ENCODE data around the gene DDX3Y. TPM values are rescaled to one million over a fixed set of nuclear protein-coding genes. Genes with fewer than 3 reads are reported as not detected.

The DDX3Y gene
- total RNA-seq (2014; rRNA removed; shearing (Covaris generic)): 0.57 TPM in 1 of 2 replicates, not detected in the other

DNA sequence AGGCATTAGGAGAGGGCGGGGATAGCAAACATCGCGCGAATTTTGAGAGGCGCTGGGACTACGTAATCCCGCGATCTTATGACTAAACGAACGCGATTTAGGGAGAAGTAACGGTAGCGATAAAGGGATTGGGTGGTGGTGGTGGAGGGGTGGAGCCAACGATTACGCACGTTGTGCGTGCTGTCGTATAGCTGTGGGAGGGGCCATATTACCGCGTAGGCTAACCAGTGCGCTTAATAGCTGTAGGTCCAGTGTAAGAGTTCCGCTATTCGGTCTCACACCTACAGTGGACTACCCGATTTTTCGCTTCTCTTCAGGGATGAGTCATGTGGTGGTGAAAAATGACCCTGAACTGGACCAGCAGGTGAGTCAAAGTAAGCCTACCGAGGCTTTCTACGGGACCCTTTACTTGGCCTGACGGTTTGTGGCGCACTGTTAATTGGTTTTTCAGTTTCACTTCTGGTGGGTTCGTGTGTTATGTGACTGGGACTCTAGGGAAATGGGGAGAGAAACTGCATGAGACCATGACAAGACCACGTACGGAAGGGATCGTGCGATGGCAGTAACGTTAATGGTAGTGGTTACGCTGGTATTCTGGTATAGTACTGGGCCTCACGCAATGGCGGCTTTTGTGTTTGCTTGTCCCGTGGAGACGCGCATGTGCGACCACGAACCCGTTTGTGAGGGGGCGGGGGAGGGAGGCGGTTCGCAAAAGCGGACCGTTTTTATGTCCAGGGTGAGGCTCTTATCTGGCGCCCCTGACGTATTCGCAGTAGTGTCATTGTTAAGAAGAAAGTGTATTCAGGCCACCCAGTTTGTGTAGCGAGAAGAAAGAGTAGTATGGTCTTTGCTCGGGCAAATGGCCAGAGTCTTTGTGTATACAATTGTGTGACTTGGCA is at the start of gene DDX3Y:
DDX3Y (plus strand) TSS at position 251 of the 899 bp plus-strand sequence; CDS start at position 320, 69 bp downstream.
- no peak for DNase-seq (ENCODE audit: low read depth)

DNA sequence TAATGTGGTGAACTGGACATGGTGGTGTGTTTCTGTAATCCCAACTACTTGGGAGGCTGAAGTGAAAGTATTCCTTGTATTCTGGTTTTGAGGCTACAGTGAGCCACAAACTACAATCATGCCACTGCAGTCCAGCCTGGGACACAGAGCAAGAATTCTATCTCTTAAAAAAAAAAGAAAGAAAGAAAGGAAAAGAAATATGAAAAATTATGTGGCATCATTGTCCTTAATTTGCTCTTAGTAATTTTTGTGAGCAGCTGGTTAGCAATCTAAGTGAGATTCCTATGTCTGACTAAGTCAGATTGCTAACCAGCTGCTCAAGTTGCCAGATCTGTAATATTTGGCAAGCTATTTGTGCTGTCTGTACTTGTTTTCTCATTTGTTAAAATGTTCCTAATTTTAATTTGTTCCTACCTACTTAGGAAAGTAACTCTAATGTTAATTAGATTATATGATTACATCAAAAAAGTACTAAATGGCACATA is 48.8 kb upstream of the DDX3Y start:
- DNase-seq (ENCODE audit: low read depth): no peak

DNA sequence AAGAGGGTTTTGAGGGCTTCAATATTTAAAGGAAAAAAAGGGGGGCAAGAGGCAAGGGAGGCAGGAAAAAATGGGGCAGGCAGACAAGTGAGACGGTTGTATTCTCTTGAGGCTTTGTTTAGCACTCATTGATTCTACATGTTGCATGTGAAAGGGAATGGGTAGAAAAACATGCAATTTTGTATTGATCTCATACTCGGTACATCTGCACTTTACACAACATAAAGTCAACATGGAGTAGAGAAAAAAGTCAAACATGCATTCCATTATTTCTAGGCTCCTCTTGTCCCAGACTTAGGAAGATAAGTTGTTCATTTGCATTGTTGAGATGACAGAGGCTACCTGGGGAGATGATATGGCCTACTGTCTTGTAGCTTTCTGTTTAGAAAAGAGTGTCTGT is 36.7 kb upstream of the DDX3Y start:
- DNase-seq (ENCODE audit: low read depth): no peak

DNA sequence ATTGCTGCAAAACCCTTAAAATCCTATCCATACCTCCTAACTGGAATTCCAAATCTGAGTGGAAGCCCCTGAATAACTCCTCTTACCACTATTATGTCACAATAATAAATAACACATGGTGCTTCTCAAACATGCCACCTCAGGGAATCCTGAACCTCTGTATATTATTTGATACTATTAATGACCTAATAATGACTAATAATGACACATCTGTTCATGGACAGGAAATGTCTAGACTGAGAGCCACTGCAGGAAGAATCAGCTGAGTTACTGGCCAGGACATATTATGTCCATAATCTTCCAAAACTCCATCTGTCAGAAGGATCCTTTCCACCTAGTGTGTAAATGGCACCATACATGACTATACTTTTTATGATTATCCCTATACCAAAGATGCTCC is 7.7 kb upstream of the DDX3Y start:
- no peak for DNase-seq (ENCODE audit: low read depth)

DNA sequence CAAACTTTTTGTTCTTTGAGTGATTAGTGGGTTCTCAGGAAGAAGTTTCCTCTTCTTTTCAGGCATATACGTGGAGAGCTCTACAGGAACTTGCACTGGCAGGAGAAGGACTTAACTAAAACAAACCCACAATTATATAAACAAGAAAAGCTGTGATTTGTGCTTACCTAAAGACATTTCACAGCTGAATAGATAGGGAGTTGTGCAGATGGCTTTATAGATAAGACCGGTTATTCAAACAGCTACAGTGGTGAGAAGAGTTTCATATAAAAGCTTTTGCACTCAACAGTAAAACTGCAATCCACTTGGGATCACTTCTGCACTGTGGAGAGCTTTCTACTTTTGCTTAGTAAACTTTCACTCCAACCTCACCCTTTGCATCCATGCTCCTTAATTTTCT is 6.1 kb upstream of the DDX3Y start:
- DNase-seq (ENCODE audit: low read depth): no peak

DNA sequence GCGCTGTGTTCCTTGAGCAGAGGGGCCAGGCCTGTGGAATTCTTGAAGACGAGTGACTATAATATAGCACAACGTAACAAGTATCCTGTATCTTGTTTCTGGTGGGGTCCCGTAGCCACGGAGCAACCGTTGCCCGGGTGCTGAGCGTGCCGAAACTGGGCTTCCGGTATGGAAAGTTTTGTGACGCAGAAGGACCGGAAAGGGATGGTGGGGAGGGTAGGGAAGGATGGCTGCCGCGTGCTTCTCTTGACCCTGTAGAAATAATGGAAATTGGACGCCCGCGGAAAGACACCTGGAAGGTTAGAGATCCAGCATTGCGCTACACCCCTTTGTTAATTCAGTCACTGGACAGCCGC is 827 bp downstream of the DDX3Y start:
- no peak for DNase-seq (ENCODE audit: low read depth)

DNA sequence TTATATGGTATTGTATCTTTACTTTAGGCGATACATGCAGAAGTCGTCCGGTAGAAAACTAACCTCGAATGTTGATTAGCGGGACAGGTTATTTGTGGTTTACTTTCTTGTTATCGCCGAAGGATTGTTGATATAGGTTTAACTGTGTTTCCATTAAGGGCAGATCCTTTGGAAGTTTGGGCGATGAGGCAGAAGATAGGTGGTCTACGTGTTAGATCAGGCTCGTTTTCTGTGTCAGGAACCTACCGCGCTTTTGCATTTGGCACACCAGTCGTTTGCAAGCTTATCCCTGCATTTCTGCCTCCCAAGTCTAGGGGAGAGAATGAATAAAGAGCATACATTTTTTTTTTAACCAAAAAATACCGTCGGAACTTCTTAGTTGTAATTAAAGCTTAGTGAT is 1.2 kb downstream of the DDX3Y start:
- DNase-seq (ENCODE audit: low read depth): no peak

DNA sequence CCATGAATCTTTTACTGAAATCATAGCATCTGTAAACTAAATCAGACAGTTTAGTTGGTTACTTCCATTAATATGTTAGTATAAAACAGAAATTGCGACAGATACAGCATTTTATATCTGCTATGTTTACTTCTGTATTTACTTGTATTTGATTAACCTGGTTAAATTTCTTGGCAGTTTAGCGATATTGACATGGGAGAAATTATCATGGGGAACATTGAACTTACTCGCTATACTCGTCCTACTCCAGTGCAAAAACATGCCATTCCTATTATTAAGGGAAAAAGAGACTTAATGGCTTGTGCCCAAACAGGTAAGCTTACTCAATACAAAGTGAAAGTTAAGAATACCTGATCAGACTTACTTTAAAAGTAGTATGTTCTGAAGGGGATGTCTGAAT is 8.9 kb downstream of the DDX3Y start:
- no peak for DNase-seq (ENCODE audit: low read depth)

DNA sequence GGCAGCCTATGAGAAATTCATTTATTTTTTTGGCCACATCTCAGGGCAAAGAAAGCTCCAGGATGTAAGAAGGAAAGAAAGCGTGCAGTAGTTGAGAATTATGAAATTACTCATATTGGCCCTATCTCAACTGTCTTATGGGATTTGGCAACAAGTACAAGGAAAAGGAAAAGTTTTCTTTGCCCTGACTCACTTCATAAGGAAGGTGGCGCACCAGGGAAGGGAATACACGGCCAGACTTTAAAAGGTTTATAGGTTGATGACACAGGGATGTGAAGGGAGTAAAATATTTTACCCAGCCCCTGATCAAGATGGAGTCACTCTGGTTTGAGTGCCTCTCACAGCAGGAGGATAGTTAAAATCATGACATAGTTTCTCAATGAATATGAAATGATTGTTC is 23.4 kb downstream of the DDX3Y start:
- DNase-seq (ENCODE audit: low read depth): no peak

DNA sequence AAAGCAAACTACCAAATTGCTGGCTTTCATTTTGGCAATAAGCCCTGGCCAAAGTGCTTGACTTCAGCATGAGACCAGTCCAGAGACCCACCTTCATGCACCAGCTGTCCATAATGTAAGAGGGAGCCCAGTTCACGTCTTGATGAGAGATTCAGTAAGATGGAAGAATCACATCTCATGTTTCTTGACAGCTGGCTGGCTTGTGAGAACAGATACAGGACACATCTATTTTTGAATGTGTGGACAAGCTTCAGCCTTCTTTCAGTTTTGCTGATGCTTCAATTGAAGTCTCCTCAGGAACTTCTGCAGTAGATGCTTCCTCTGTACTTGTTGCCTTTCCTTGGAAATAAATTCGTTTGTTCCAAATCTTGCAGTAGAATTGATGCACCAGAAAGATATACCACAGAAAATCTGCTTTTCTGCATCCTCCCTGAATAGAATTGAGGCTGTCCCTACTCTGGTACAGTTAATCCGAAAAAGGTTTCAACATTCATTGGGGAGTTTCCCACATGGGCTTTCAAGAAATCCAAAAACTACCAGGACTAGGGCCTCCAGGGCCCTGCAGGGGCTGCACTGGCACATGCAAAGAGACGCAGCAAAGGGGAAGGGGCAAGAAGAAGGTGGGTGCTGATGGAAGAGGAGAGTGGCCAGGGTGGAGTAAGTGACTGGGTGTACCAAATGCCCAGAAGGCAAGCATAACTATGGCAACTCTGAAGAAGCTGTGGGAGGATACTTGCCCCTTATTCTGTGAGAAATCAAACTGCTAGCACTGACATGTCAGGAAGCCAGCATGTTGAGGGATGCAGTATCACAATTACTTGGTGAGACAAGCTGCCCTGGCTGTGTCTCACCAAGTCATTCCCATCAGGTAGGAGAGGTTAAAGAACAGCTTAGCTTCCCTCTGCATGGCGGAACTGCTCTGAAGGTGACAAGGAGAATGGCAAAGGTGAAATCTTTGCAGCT is 37.3 kb downstream of the DDX3Y start:
- DNase-seq (ENCODE audit: low read depth): no peak

Other genes with a start within 250 kb of the DDX3Y start
- 0.03 TPM in 1 of 2 replicates, not detected in the other for gene USP9Y, start 203.6 kb upstream of the DDX3Y start, total RNA-seq (2014; rRNA removed; shearing (Covaris generic))

Data from Daoy (cell line).